RWPE2 (cell line): ENCODE data around the gene TCP10L.

ENCODE experiments used
- ATAC-seq: fragments of 200-7000 bp; cut with Tn5 transposase; 3 replicates; pipeline ENCODE4 v1.9.1; 2021; ENCODE audit warnings: low read depth
- DNase-seq: peaks from one replicate; pipeline ENCODE4 v3.0.0-alpha.2; 2020; ENCODE audit warnings: low spot score
- H3K27ac ChIP-seq: fragments of 450-650 bp; 2 replicates; pipeline ENCODE4 v1.5.1; 2017; ENCODE audit warnings: mild to moderate bottlenecking; ENCODE audit not compliant: poor library complexity, severe bottlenecking
- H3K27me3 ChIP-seq: fragments of 250-450 bp; sonication (Bioruptor Pico); 2 replicates; pipeline ENCODE4 v1.5.1; 2021; ENCODE audit warnings: mild to moderate bottlenecking, moderate library complexity; ENCODE audit not compliant: insufficient read depth, poor library complexity, severe bottlenecking
- H3K36me3 ChIP-seq: fragments of 250-450 bp; sonication (Bioruptor Pico); 2 replicates; pipeline ENCODE4 v1.5.1; 2020; ENCODE audit warnings: low read depth, mild to moderate bottlenecking, moderate library complexity
- H3K4me1 ChIP-seq: fragments of 250-450 bp; sonication (Bioruptor Pico); 2 replicates; pipeline ENCODE4 v1.5.1; 2021; ENCODE audit warnings: mild to moderate bottlenecking, moderate library complexity; ENCODE audit not compliant: insufficient read depth, poor library complexity, severe bottlenecking
- H3K4me3 ChIP-seq: fragments of 250-450 bp; sonication (Bioruptor Pico); 2 replicates; pipeline ENCODE4 v1.5.1; 2021; ENCODE audit warnings: mild to moderate bottlenecking, moderate library complexity; ENCODE audit not compliant: severe bottlenecking
- H3K9me3 ChIP-seq: fragments of 250-450 bp; sonication (Bioruptor Pico); 2 replicates; pipeline ENCODE4 v1.5.1; 2021; ENCODE audit warnings: mild to moderate bottlenecking, moderate library complexity; ENCODE audit not compliant: severe bottlenecking
- CTCF ChIP-seq: fragments of 450-650 bp; IDR thresholded peaks from one replicate; pipeline ENCODE4 v1.5.1; 2017; ENCODE audit warnings: mild to moderate bottlenecking, moderate library complexity; ENCODE audit not compliant: poor library complexity, severe bottlenecking

Gene TCP10L

GRCh38 chr21:32560896-32561295 lies 24.4 kb downstream of the TCP10L start:
- ATAC-seq, result no peak
- H3K4me1 ChIP-seq, result no peaks in the 10 kb centered on the region
- H3K27me3 ChIP-seq, result no peaks in the 10 kb centered on the region
- DNase-seq, result no peak
- no peaks in the 10 kb centered on the region for H3K9me3 ChIP-seq
- no peak overlapping the region for H3K27ac ChIP-seq
- H3K36me3 ChIP-seq, result no peaks in the 10 kb centered on the region
- no peak overlapping the region for H3K4me3 ChIP-seq
- no peak for TF ChIP-seq CTCF

GRCh38 chr21:32559006-32559610 lies 26.2 kb downstream of the TCP10L start:
- Histone ChIP-seq H3K36me3 (no peaks in the 10 kb centered on the region), H3K27me3 (no peaks in the 10 kb centered on the region), H3K27ac (no peak overlapping the region), H3K4me1 (no peaks in the 10 kb centered on the region), H3K9me3 (no peaks in the 10 kb centered on the region), H3K4me3 (no peak overlapping the region)
- DNase-seq, result no peak
- no peak for ATAC-seq
- no peak for TF ChIP-seq CTCF

GRCh38 chr21:32558106-32558505 lies 27.2 kb downstream of the TCP10L start:
- no peak for ATAC-seq
- Histone ChIP-seq H3K9me3 (no peaks in the 10 kb centered on the region), H3K27me3 (no peaks in the 10 kb centered on the region), H3K27ac (no peak overlapping the region), H3K4me1 (no peaks in the 10 kb centered on the region), H3K4me3 (no peak overlapping the region), H3K36me3 (no peaks in the 10 kb centered on the region)
- DNase-seq, result no peak
- no peak for TF ChIP-seq CTCF

GRCh38 chr21:32554832-32555638 lies 30.3 kb downstream of the TCP10L start:
- no peak for ATAC-seq
- Histone ChIP-seq H3K9me3 (no peaks in the 10 kb centered on the region), H3K4me1 (no peaks in the 10 kb centered on the region), H3K36me3 (no peaks in the 10 kb centered on the region), H3K27me3 (no peaks in the 10 kb centered on the region), H3K4me3 (no peak overlapping the region), H3K27ac (no peak overlapping the region)
- TF ChIP-seq CTCF, result no peak
- DNase-seq, result no peak

- no peak overlapping the region for H3K4me3 ChIP-seq
- no peaks in the 10 kb centered on the region for H3K36me3 ChIP-seq
- no peak for TF ChIP-seq CTCF
- H3K4me1 ChIP-seq, result no peaks in the 10 kb centered on the region
- DNase-seq, result no peak
- no peaks in the 10 kb centered on the region for H3K27me3 ChIP-seq
- no peak overlapping the region for H3K27ac ChIP-seq
- no peaks in the 10 kb centered on the region for H3K9me3 ChIP-seq
- ATAC-seq, result no peak
These were observed 35.4 kb downstream of the TCP10L start for GRCh38 chr21:32549886-32550285.
